ENCODE data around the gene PTPRG. TPM values are rescaled to one million over a fixed set of nuclear protein-coding genes. Genes with fewer than 3 reads are reported as not detected.

PTPRG gene
- polyA plus RNA-seq, 3 donors: not detected

- H3K4me3 Mint-ChIP-seq: no peak overlapping the region
- no peak for DNase-seq
- Histone ChIP-seq H3K9me3 (replicated peaks in 1 of 2; ENCODE audit: control insufficient read depth in 1 of 2, insufficient read depth in 1 of 2, low read length in 2 of 2) (no peaks in the 10 kb centered on the region), H3K4me1 (ENCODE audit: control insufficient read depth in 1 of 2, insufficient read depth in 2 of 2, low read length in 2 of 2) (no peaks in the 10 kb centered on the region), H3K4me3 (replicated peaks in 1 of 3; ENCODE audit: low read depth in 2 of 3, low read length in 3 of 3) (no peak overlapping the region), H3K27me3 (ENCODE audit: control insufficient read depth in 2 of 2, insufficient read depth in 2 of 2, low read length in 2 of 2) (no peaks in the 10 kb centered on the region), H3K79me2 (ENCODE audit: insufficient read depth, low read length) (no peaks in the 10 kb centered on the region), H3K36me3 (replicated peaks in 1 of 2; ENCODE audit: control insufficient read depth in 1 of 2, insufficient read depth in 2 of 2, low read length in 2 of 2) (no peaks in the 10 kb centered on the region), H3K9ac (ENCODE audit: insufficient read depth, low read length, poor library complexity, severe bottlenecking) (no peak overlapping the region), H4K20me1 (ENCODE audit: insufficient read depth, low read length) (no peaks in the 10 kb centered on the region), H3K4me2 (replicated peaks; ENCODE audit: extremely low read depth, low read length, poor library complexity, severe bottlenecking) (no peak overlapping the region), H2AFZ (ENCODE audit: insufficient read depth, low read depth, low read length, poor library complexity, severe bottlenecking) (no peak overlapping the region), H3K27ac (ENCODE audit: low read depth in 1 of 2, low read length in 2 of 2) (no peak overlapping the region)
- WGBS (ENCODE audit: insufficient coverage): no CpG with 5 or more reads among the region's 5 CpGs
- intact Hi-C loops (cut with micrococcal nuclease): no loop called here
- H3K4me1 Mint-ChIP-seq: no peaks in the 10 kb centered on the region
- peaks cover 0 to 2% (median 0%) of the 10 kb centered on the region in 7 donors for H3K9me3 Mint-ChIP-seq
- H3K36me3 Mint-ChIP-seq: no peaks in the 10 kb centered on the region
- H3K27me3 Mint-ChIP-seq (ENCODE audit: low read depth in 3 of 3): peaks cover 0 to 2% (median 0%) of the 10 kb centered on the region in 3 donors
- H3K27ac Mint-ChIP-seq: no peak overlapping the region
- no peak for TF ChIP-seq CTCF (IDR thresholded peaks at IDR 0.05)
These were observed 372.6 kb downstream of the PTPRG start for GRCh38 chr3:61933798-61934504.

- no peak overlapping the region for H2AFZ ChIP-seq (ENCODE audit: insufficient read depth, low read depth, low read length, poor library complexity, severe bottlenecking)
- no peaks in the 10 kb centered on the region for H3K79me2 ChIP-seq (ENCODE audit: insufficient read depth, low read length)
- no peak overlapping the region for H3K9ac ChIP-seq (ENCODE audit: insufficient read depth, low read length, poor library complexity, severe bottlenecking)
- intact Hi-C loops (cut with micrococcal nuclease): no loop called here
- no peak for TF ChIP-seq CTCF (IDR thresholded peaks at IDR 0.05)
- H3K4me1 ChIP-seq (ENCODE audit: control insufficient read depth in 1 of 2, insufficient read depth in 2 of 2, low read length in 2 of 2): no peaks in the 10 kb centered on the region
- no CpG with 5 or more reads among the region's 1 CpG for WGBS (ENCODE audit: insufficient coverage)
- Mint-ChIP-seq H3K9me3 (peaks cover 0 to 2% (median 0%) of the 10 kb centered on the region in 7 donors), H3K27ac (no peak overlapping the region), H3K4me3 (no peak overlapping the region), H3K36me3 (no peaks in the 10 kb centered on the region), H3K27me3 (ENCODE audit: low read depth in 3 of 3) (peaks cover 0 to 2% (median 0%) of the 10 kb centered on the region in 3 donors), H3K4me1 (no peaks in the 10 kb centered on the region)
- H3K27me3 ChIP-seq (ENCODE audit: control insufficient read depth in 2 of 2, insufficient read depth in 2 of 2, low read length in 2 of 2): no peaks in the 10 kb centered on the region
- H3K36me3 ChIP-seq (replicated peaks in 1 of 2; ENCODE audit: control insufficient read depth in 1 of 2, insufficient read depth in 2 of 2, low read length in 2 of 2): no peaks in the 10 kb centered on the region
- H3K4me3 ChIP-seq (replicated peaks in 1 of 3; ENCODE audit: low read depth in 2 of 3, low read length in 3 of 3): no peak overlapping the region
- H3K4me2 ChIP-seq (replicated peaks; ENCODE audit: extremely low read depth, low read length, poor library complexity, severe bottlenecking): no peak overlapping the region
- no peak for DNase-seq
- H4K20me1 ChIP-seq (ENCODE audit: insufficient read depth, low read length): no peaks in the 10 kb centered on the region
- no peaks in the 10 kb centered on the region for H3K9me3 ChIP-seq (replicated peaks in 1 of 2; ENCODE audit: control insufficient read depth in 1 of 2, insufficient read depth in 1 of 2, low read length in 2 of 2)
- no peak overlapping the region for H3K27ac ChIP-seq (ENCODE audit: low read depth in 1 of 2, low read length in 2 of 2)
These were observed 373.1 kb downstream of the PTPRG start for GRCh38 chr3:61934505-61934871.
